Stimulated activated CD8-positive, alpha-beta memory T cell treated with anti-CD3 and anti-CD28 coated beads, Interleukin-2, amount 100 ng/mL, for 48 hours (primary cell): ENCODE measurements around the gene ATP2C2.
"Not testable (repeated sequence)": the region's sequence is repeated elsewhere in the genome, so short reads cannot be mapped to it uniquely, and the experiment has no call there.

Source experiments
- DNase-seq, 2 donors: peaks; one replicate each; pipeline ENCODE4 v3.0.0-alpha.2; 2020; ENCODE audit warnings: low read depth in 2 of 2

ATP2C2 gene

DNA sequence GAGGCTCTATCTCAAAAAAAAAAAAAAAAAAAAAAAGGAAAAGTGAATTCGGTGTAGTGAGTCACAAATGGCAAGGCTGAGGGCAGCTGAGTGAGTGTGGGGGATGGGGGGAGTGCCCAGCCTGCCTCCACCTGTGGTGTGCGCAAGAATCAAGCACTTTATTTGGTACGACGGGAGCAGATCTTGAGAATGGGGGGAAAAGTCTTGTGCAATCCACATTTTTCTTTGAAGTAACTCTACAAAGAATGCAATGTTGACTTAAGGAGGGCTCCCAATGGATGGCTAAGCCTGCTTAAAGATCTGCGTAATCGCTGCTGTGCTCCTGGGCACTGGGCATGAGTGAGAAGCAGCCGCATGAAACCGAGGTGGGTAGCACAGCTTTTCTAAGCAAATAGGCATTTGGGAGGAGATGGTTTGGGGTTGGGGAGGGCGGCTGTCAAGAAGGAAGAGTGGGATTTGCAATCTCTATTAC lies 28.2 kb downstream of the ATP2C2 start:
- DNase-seq: no peak

DNA sequence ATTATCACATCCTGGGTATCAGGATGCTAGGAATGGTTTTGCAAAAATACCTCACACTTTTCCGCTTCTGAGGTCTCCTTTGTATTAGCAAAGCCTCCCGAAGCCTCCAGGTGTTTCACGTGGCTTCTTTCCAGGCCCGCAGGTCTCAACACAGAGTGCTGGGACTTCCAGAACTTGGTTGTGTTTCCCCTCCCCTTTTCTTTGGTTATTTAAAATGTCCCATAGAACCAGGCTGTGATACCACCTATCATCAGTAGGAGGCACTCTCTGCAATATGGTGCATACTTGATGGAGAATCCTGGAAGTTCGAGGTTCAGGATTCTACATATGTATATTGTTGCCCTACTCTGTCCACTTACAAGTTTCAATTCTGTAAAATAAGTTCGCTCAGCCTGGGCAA lies 28.8 kb downstream of the ATP2C2 start:
- DNase-seq: no peak

GRCh38 chr16:84398701-84399100 lies 30.4 kb downstream of the ATP2C2 start:
- DNase-seq: no peak

DNA sequence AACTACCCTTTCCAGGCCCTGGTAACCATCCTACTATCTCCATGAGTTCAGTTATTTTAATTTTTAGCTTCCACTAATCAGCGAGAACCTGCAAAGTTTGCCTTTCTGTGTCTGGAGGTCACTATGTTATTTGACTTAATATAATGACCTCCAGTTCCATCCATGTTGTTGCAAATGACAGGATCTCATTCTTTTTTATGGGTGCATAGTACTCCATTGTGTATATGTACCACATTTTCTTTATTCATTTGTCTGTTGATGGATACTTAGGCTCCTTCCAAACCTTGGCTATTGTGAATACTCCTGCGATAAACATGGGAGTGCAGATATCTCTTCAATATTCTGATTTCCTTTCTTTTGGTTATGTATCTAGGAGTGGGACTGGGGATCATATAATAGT lies 31.6 kb downstream of the ATP2C2 start:
- not testable (repeated sequence) for DNase-seq

DNA sequence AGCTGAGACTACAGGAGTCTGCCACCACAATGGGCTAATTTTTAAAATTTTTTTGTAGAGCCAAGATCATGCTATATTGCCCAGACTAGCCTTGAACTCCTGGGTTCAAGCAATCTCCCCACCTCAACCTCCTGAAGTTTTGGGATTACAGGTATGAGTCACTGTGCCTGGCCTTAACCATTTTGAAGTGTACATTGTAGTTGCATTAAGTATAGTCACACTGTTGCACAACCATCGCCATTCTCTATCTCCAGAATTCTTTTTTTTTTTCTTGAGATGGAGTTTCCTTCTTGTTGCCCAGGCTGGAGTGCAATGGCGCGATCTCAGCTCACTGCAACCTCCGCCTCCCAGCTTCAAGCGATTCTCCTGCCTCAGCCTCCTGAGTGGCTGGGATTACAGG lies 35.1 kb downstream of the ATP2C2 start:
- not testable (repeated sequence) for DNase-seq

DNA sequence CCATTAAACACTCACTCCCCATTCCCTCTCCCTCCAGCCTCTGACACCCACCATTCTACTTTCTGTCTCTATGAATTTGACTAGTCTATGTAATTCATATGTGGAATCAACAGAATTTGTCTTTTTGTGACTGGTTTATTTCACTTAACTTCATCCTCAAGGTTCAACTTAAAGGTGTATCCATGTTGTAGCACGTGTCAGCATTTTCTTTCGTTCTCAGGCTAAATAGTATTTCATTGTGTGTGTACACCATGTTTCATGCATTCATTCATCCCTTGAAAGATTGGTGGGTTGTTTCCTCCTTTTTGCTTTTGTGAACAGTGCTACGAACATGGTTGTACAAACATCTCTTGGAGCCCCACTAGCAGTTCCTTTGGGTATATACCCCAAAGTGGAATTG lies 36.0 kb downstream of the ATP2C2 start:
- DNase-seq: no peak

DNA sequence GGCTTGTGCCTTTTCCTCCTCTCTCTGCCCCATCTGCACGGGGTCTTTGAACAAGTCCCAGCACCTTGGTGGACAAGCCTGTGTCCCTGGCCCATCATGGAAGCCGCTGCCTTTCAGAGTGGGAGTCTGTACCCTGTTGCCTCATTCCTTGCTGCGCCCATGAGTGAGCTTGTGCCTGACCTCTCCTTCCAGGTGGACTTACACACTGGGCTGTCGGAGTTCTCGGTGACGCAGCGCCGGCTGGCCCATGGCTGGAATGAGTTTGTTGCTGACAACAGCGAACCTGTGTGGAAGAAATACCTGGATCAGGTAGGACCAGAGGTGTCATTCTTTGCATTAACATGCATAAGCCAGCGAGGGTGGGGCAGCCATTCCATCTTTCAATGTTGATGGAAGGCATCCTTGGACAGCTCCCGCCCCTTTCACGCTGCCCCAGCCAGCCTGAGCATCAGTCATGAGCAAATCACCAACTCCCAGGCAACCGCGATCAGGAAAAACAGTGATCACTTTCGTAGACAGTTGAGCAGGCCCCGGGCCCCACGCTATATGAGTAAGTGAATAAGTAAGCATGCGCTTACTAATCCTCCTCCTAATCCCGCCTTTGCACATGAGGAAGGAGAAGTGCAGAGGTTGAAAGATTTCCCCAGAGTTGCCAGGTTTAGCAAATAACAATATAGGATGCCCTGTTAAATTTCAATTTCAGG lies 36.8 kb downstream of the ATP2C2 start:
- no peak for DNase-seq

- no peak for DNase-seq
Observed at GRCh38 chr16:84406006-84406963, 37.9 kb downstream of the ATP2C2 start.

- DNase-seq: no peak
Observed at GRCh38 chr16:84407588-84408313, 39.4 kb downstream of the ATP2C2 start.

DNA sequence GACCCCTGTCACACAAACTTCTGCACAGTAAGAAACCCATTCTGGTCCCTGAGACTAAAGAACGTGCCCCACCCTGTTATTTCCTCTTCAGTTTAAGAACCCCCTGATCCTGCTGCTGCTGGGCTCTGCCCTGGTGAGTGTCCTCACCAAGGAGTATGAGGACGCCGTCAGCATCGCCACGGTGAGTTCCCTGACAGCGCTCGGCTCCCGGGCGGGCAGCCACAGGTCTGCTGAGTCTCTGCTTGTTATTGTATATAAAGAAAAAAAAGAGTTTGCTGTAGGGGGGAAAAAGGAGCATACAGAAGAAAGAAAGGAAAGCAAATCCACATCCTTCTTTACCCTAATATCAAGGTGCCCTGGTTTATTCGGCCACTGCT lies 40.0 kb downstream of the ATP2C2 start:
- no peak for DNase-seq

DNA sequence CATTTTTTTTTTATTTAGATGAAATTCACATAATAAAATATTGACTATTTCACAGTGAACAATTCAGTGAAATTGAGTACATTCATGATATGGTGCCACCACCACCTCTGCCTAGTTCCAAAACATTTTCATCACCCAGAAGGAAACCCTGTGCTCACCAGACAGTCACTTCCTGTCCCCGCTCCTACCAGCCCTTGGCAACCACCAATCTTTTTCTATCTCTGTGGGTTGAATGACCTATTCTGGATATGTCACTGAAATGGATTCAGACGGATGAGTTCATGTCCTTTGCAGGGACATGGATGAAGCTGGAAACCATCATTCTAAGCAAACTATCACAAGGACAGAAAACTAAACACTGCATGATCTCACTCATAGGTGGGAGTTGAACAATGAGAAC lies 40.5 kb downstream of the ATP2C2 start:
- DNase-seq: no peak

DNA sequence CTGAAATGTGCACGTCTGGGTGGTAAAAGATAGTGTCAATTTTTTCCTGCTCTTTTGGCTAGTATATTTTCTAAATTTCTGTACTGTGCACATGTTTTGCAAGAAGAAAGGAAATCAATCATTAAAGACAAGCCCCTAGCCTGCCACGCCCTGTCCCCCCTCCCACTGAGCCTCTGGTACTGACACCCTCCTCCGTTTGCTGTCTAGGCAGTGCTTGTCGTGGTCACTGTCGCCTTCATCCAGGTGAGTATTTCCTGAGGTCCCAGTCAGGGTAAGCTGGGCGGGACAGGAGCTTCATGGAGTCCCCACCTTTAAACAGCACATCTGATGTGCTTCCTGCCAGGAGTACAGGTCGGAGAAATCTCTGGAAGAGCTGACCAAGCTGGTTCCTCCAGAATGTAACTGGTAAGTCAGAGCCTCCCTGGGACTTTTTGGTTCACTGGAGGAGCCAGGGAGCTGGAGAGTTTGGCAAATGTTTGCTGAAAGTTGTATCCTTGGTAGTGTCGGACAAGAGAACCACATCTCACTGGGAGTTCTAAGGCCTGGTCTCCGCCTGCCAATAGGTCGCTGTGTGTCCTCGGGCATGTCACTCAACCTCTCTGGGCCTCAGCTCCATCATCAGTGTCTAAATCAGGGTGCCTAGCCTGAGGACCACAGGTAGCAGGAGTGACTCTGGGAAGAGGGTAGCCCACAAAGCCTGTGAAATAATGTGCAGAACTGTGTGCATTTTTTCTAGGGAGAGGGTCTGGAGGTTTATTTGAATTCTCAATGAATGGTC lies 42.2 kb downstream of the ATP2C2 start:
- no peak for DNase-seq

GRCh38 chr16:84411768-84412167 lies 43.4 kb downstream of the ATP2C2 start:
- DNase-seq: no peak

- no peak for DNase-seq
Observed at GRCh38 chr16:84412262-84412661, 43.9 kb downstream of the ATP2C2 start.

- no peak for DNase-seq
Observed at GRCh38 chr16:84413244-84414004, 45.1 kb downstream of the ATP2C2 start.

- no peak for DNase-seq
Observed at GRCh38 chr16:84414789-84415326, 46.5 kb downstream of the ATP2C2 start.

GRCh38 chr16:84416407-84417321 lies 48.3 kb downstream of the ATP2C2 start:
- no peak for DNase-seq

DNA sequence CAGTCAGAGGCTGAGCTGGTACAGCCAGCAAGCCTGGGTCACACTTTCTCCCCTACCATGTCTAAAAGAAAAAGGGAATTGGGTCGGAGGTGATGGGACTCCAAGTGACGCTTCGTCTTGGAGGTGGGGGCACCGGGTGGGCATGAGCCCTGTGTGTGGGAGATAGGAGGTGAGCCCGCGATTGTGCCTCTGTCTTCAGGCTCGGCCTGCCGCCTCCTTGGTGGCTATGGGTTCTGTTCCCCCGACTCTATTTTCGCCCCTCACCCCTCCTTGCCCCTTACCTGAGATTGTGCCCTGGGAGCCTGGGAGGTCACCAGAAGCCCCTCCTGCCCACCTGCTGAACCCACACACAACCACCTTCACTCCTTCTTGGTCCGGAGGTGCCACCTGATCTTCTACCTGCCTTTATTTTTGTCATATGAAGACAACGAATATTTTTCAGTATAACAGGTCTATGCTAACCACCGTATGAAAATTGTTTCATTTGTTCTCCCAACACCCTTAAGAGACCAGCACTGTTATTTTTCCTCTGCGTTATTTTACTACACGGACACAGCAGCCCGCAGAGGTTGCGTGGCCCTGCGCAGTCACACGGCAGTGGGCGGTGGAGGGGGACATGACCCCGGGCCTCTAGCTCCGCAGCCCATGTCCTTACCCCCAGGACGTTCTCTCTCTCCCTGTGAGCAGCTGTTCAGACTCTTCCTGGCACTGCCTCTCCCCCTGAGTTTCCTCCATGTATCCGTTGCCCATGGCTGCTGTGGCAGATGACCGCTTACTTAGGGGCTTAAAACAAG lies 49.9 kb downstream of the ATP2C2 start:
- DNase-seq: no peak

- DNase-seq: no peak
Observed at GRCh38 chr16:84419730-84420129, 51.4 kb downstream of the ATP2C2 start.
